ENCODE measurements around the gene SETD7. TPM values are rescaled to one million over a fixed set of nuclear protein-coding genes. Genes with fewer than 3 reads are reported as not detected.

Gene SETD7
- total and polyA plus RNA-seq, 2 donors (not counting 3 experiments of a cell fraction or from before 2014, with no cell fraction given): 18.8 to 39.9 TPM

- no peak overlapping the region for H3K9ac ChIP-seq (replicated peaks; ENCODE audit: extremely low read depth, insufficient read depth, low read length)
- H3K27me3 ChIP-seq (ENCODE audit: control insufficient read depth in 2 of 2, insufficient read depth in 2 of 2, low read length in 2 of 2): peaks cover 7 to 10% of the 10 kb centered on the region in 2 experiments
- no peak overlapping the region for H2AFZ ChIP-seq (ENCODE audit: low read depth, low read length)
- H3K79me2 ChIP-seq (ENCODE audit: control insufficient read depth, insufficient read depth, low read length): no peaks in the 10 kb centered on the region
- no peak for DNase-seq (ENCODE audit: low read depth, low spot score)
- H3K4me1 ChIP-seq (ENCODE audit: control insufficient read depth, extremely low read depth, insufficient read depth, low read length): no peaks in the 10 kb centered on the region
- H3K27ac ChIP-seq (ENCODE audit: insufficient read depth, low read depth, low read length): no peak overlapping the region
- ChIA-PET CTCF (interaction anchor here (0.6 to 0.9 kb wide), 2 partner anchors 27 to 46 kb away, joined by 4 read pairs; no protein-coding TSS in a partner anchor), POLR2A (no interaction called here)
- H3K9me1 ChIP-seq (replicated peaks; ENCODE audit: control insufficient read depth, extremely low read depth, insufficient read depth, low read length): no peaks in the 10 kb centered on the region
- no TSS peak for BruUV-seq (replicated peaks)
- no peak for FAIRE-seq
- H3K9me3 ChIP-seq (replicated peaks; ENCODE audit: control insufficient read depth, insufficient read depth, low read length): no peaks in the 10 kb centered on the region
- intact Hi-C loops (cut with micrococcal nuclease): no loop called here
- no peaks in the 10 kb centered on the region for H3K36me3 ChIP-seq (ENCODE audit: control insufficient read depth in 2 of 2, extremely low read depth in 1 of 2, insufficient read depth in 2 of 2, low read length in 2 of 2)
- H3K4me2 ChIP-seq (ENCODE audit: insufficient read depth, low read length): no peak overlapping the region
- dilution Hi-C loops (cut with MboI; ENCODE audit: extremely low pct_ligation_motif_present, low sequenced_read_pairs): no loop called here
- H3K4me3 ChIP-seq (replicated peaks in 1 of 3; ENCODE audit: insufficient read depth in 1 of 3, low read depth in 1 of 3, low read length in 3 of 3): no peak overlapping the region
- TF ChIP-seq, protein P1, sequence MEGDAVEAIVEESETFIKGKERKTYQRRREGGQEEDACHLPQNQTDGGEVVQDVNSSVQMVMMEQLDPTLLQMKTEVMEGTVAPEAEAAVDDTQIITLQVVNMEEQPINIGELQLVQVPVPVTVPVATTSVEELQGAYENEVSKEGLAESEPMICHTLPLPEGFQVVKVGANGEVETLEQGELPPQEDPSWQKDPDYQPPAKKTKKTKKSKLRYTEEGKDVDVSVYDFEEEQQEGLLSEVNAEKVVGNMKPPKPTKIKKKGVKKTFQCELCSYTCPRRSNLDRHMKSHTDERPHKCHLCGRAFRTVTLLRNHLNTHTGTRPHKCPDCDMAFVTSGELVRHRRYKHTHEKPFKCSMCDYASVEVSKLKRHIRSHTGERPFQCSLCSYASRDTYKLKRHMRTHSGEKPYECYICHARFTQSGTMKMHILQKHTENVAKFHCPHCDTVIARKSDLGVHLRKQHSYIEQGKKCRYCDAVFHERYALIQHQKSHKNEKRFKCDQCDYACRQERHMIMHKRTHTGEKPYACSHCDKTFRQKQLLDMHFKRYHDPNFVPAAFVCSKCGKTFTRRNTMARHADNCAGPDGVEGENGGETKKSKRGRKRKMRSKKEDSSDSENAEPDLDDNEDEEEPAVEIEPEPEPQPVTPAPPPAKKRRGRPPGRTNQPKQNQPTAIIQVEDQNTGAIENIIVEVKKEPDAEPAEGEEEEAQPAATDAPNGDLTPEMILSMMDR (IDR thresholded peaks at IDR 0.05; ENCODE audit: extremely low read depth in 1 of 2, insufficient read depth in 1 of 2, low read depth in 1 of 2, low read length in 2 of 2): no peak
- TF ChIP-seq JUN (IDR thresholded peaks at IDR 0.05; ENCODE audit: borderline replicate concordance, insufficient read depth, insufficient read length, low read depth): no peak
- no peak for TF ChIP-seq MYC (IDR thresholded peaks at IDR 0.05; ENCODE audit: low read depth, low read length)
- TF ChIP-seq POLR2AphosphoS5 (IDR thresholded peaks at IDR 0.05; ENCODE audit: insufficient read depth, low read depth, low read length): no peak
- no peak for TF ChIP-seq MAX (IDR thresholded peaks at IDR 0.05; ENCODE audit: insufficient read depth, insufficient read length)
- TF ChIP-seq GATA2 (IDR thresholded peaks at IDR 0.05; ENCODE audit: insufficient read depth, insufficient read length, low read depth, low read length): no peak
- TF ChIP-seq EZH2 (IDR thresholded peaks at IDR 0.05; ENCODE audit: borderline replicate concordance, low read depth, low read length, severe bottlenecking): no peak
- TF ChIP-seq POLR2A (IDR thresholded peaks at IDR 0.05; ENCODE audit: low read depth, low read length): no peak
- no peak for TF ChIP-seq FOS (IDR thresholded peaks at IDR 0.05; ENCODE audit: borderline replicate concordance, insufficient read depth, low read length)
- no peaks in the 10 kb centered on the region for H4K20me1 ChIP-seq (replicated peaks; ENCODE audit: control insufficient read depth, extremely low read depth, insufficient read depth, low read length)
Observed at GRCh38 chr4:139576219-139576618, 20.2 kb upstream of the SETD7 start.

All from endothelial cell of umbilical vein (primary cell).